ENCODE results near the gene MEGF11. TPM values are rescaled to one million over a fixed set of nuclear protein-coding genes. Genes with fewer than 3 reads are reported as not detected.

MEGF11 gene
- total RNA-seq, 3 donors from 2014 or later (not counting 1 experiment from before 2014, with no cell fraction given): not detected

- H3K4me3 ChIP-seq (ENCODE audit: low read length): no peak overlapping the region
- no peak for DNase-seq
- no peaks in the 10 kb centered on the region for H3K36me3 ChIP-seq (ENCODE audit: control insufficient read depth, insufficient read depth, low read length)
- H3K4me1 Mint-ChIP-seq: no peaks in the 10 kb centered on the region
- no peaks in the 10 kb centered on the region for H3K27me3 ChIP-seq (ENCODE audit: control insufficient read depth, insufficient read depth, low read length)
- no peak overlapping the region for H3K27ac Mint-ChIP-seq
- intact Hi-C loops (cut with micrococcal nuclease): no loop called here
- no peak overlapping the region for H3K27ac ChIP-seq (ENCODE audit: low read length)
- no peaks in the 10 kb centered on the region for H3K9me3 ChIP-seq (ENCODE audit: control insufficient read depth, insufficient read depth, low read length)
- H3K27me3 Mint-ChIP-seq (ENCODE audit: low read depth in 2 of 2): no peaks in the 10 kb centered on the region
- 96% methylated on average over 1 of the region's 1 CpG for WGBS (ENCODE audit: insufficient coverage)
- H3K9me3 Mint-ChIP-seq: no peaks in the 10 kb centered on the region
- TF ChIP-seq CTCF (IDR thresholded peaks at IDR 0.05): no peak
- H3K4me1 ChIP-seq (ENCODE audit: control insufficient read depth, insufficient read depth, low read length): no peaks in the 10 kb centered on the region
- no peak overlapping the region for H3K4me3 Mint-ChIP-seq
- no peaks in the 10 kb centered on the region for H3K36me3 Mint-ChIP-seq
- no peak for ATAC-seq
These were observed 326.7 kb downstream of the MEGF11 start for GRCh38 chr15:65926899-65927298.

- no peak for ATAC-seq
- Histone ChIP-seq H3K9me3 (ENCODE audit: control insufficient read depth, insufficient read depth, low read length) (no peaks in the 10 kb centered on the region), H3K36me3 (ENCODE audit: control insufficient read depth, insufficient read depth, low read length) (no peaks in the 10 kb centered on the region), H3K4me3 (ENCODE audit: low read length) (no peak overlapping the region), H3K27me3 (ENCODE audit: control insufficient read depth, insufficient read depth, low read length) (no peaks in the 10 kb centered on the region), H3K27ac (ENCODE audit: low read length) (no peak overlapping the region), H3K4me1 (ENCODE audit: control insufficient read depth, insufficient read depth, low read length) (no peaks in the 10 kb centered on the region)
- WGBS (ENCODE audit: insufficient coverage): 94% methylated on average over 1 of the region's 1 CpG
- intact Hi-C loops (cut with micrococcal nuclease): no loop called here
- no peak for TF ChIP-seq CTCF (IDR thresholded peaks at IDR 0.05)
- no peaks in the 10 kb centered on the region for H3K27me3 Mint-ChIP-seq (ENCODE audit: low read depth in 2 of 2)
- no peak overlapping the region for H3K4me3 Mint-ChIP-seq
- no peaks in the 10 kb centered on the region for H3K9me3 Mint-ChIP-seq
- H3K36me3 Mint-ChIP-seq: no peaks in the 10 kb centered on the region
- H3K27ac Mint-ChIP-seq: no peak overlapping the region
- H3K4me1 Mint-ChIP-seq: no peaks in the 10 kb centered on the region
- DNase-seq: no peak
These were observed 327.1 kb downstream of the MEGF11 start for GRCh38 chr15:65926459-65926858.

- H3K27me3 Mint-ChIP-seq (ENCODE audit: low read depth in 2 of 2): no peaks in the 10 kb centered on the region
- H3K36me3 Mint-ChIP-seq: no peaks in the 10 kb centered on the region
- intact Hi-C loops (cut with micrococcal nuclease): no loop called here
- no peak for ATAC-seq
- no peak overlapping the region for H3K27ac Mint-ChIP-seq
- no peak overlapping the region for H3K4me3 Mint-ChIP-seq
- H3K4me1 Mint-ChIP-seq: no peaks in the 10 kb centered on the region
- H3K4me1 ChIP-seq (ENCODE audit: control insufficient read depth, insufficient read depth, low read length): no peaks in the 10 kb centered on the region
- H3K27ac ChIP-seq (ENCODE audit: low read length): no peak overlapping the region
- no peaks in the 10 kb centered on the region for H3K36me3 ChIP-seq (ENCODE audit: control insufficient read depth, insufficient read depth, low read length)
- no peak overlapping the region for H3K4me3 ChIP-seq (ENCODE audit: low read length)
- no peaks in the 10 kb centered on the region for H3K27me3 ChIP-seq (ENCODE audit: control insufficient read depth, insufficient read depth, low read length)
- 100% methylated on average over 1 of the region's 1 CpG for WGBS (ENCODE audit: insufficient coverage)
- DNase-seq: no peak
- no peaks in the 10 kb centered on the region for H3K9me3 ChIP-seq (ENCODE audit: control insufficient read depth, insufficient read depth, low read length)
- no peak for TF ChIP-seq CTCF (IDR thresholded peaks at IDR 0.05)
- no peaks in the 10 kb centered on the region for H3K9me3 Mint-ChIP-seq
These were observed 328.2 kb downstream of the MEGF11 start for GRCh38 chr15:65925338-65925737.

- no peaks in the 10 kb centered on the region for H3K27me3 Mint-ChIP-seq (ENCODE audit: low read depth in 2 of 2)
- Histone ChIP-seq H3K36me3 (ENCODE audit: control insufficient read depth, insufficient read depth, low read length) (no peaks in the 10 kb centered on the region), H3K9me3 (ENCODE audit: control insufficient read depth, insufficient read depth, low read length) (no peaks in the 10 kb centered on the region), H3K27me3 (ENCODE audit: control insufficient read depth, insufficient read depth, low read length) (no peaks in the 10 kb centered on the region), H3K4me3 (ENCODE audit: low read length) (no peak overlapping the region), H3K27ac (ENCODE audit: low read length) (no peak overlapping the region), H3K4me1 (ENCODE audit: control insufficient read depth, insufficient read depth, low read length) (no peaks in the 10 kb centered on the region)
- 89% methylated on average over 2 of the region's 3 CpGs for WGBS (ENCODE audit: insufficient coverage)
- no peaks in the 10 kb centered on the region for H3K4me1 Mint-ChIP-seq
- intact Hi-C loops (cut with micrococcal nuclease): no loop called here
- no peak for DNase-seq
- no peaks in the 10 kb centered on the region for H3K36me3 Mint-ChIP-seq
- no peak overlapping the region for H3K4me3 Mint-ChIP-seq
- H3K27ac Mint-ChIP-seq: no peak overlapping the region
- H3K9me3 Mint-ChIP-seq: no peaks in the 10 kb centered on the region
- no peak for ATAC-seq
- TF ChIP-seq CTCF (IDR thresholded peaks at IDR 0.05): no peak
These were observed 329.5 kb downstream of the MEGF11 start for GRCh38 chr15:65924004-65924403.
